HepG2 (cell line): Measurements from ENCODE around the gene PLEKHA6. TPM values are rescaled to one million over a fixed set of nuclear protein-coding genes. Genes with fewer than 3 reads are reported as not detected.

Source experiments
- ATAC-seq: fragments of 200-7000 bp; cut with Tn5 transposase; 3 replicates; pipeline ENCODE4 v1.9.1; 2020; ENCODE audit warnings: mild to moderate bottlenecking, moderate library complexity
- BruUV-seq: library from RNA; stranded (reverse); fragments of 400-500 nt; replicated peaks from 2 replicates; lab custom pipeline; 2021; lab: Mats Ljungman, UMichigan
- CTCF ChIA-PET: fragments of 300-600 bp; formaldehyde crosslinking; extraction: SDS; loops from one replicate; lab custom pipeline; 2021; ENCODE audit warnings: low total read pairs, inconsistent platforms, low intra/inter-chr PET ratio; lab: Yijun Ruan, JAX
- POLR2A ChIA-PET: fragments of 350-600 bp; sonication (Branson Sonifier 250); formaldehyde crosslinking; loops from one replicate; lab custom pipeline; 2020; ENCODE audit warnings: antibody characterized with exemption, inconsistent platforms; lab: Yijun Ruan, JAX
- DNase-seq: peaks from one replicate; pipeline ENCODE4 v3.0.0-alpha.2; 2015; ENCODE audit warnings: low spot score
- FAIRE-seq: peaks from 3 replicates; lab custom pipeline; 2011; peaks lifted over from hg19 to GRCh38; lab: Jason Lieb, UNC
- H2AFZ ChIP-seq: one replicate; pipeline ENCODE4 v1.6.1; 2011; ENCODE audit warnings: low read length, inconsistent platforms
- H3K27ac ChIP-seq: fragments of 300-600 bp; 3 replicates; pipeline ENCODE4 v1.8.0; 2011; ENCODE audit warnings: mixed run types, mild to moderate bottlenecking, mixed read lengths, low read length, inconsistent platforms; ENCODE audit not compliant: insufficient read depth; ENCODE audit errors: extremely low read length
- H3K27me3 ChIP-seq, 2 experiments: fragments of 200-600 bp in 1 of 2; 2 replicates in 1 of 2; 3 replicates in 1 of 2; pipeline versions ENCODE4 v1.6.0 to v1.8.0; 2011; ENCODE audit warnings: low read length in 2 of 2, mild to moderate bottlenecking in 2 of 2, moderate library complexity in 2 of 2, inconsistent platforms in 1 of 2; ENCODE audit not compliant: insufficient read depth in 2 of 2, control insufficient read depth in 1 of 2
- H3K36me3 ChIP-seq, 2 experiments: fragments of 200-600 bp in 1 of 2; replicated peaks in 1 of 2; 2 replicates in 1 of 2; 3 replicates in 1 of 2; pipeline versions ENCODE4 v1.5.1 to v1.8.0; 2011; ENCODE audit warnings: low read length in 2 of 2, inconsistent platforms in 1 of 2; ENCODE audit not compliant: insufficient read depth in 2 of 2, control insufficient read depth in 1 of 2
- H3K4me1 ChIP-seq: 2 replicates; pipeline ENCODE4 v1.5.1; 2012; ENCODE audit warnings: low read length, inconsistent platforms; ENCODE audit not compliant: insufficient read depth
- H3K4me2 ChIP-seq: 2 replicates; pipeline ENCODE4 v1.6.0; 2011; ENCODE audit warnings: low read depth, low read length, inconsistent platforms
- H3K4me3 ChIP-seq, 3 experiments: fragments of 200-600 bp in 1 of 3; sonication (generic), shearing (Covaris generic) in 1 of 3; replicated peaks in 1 of 3; 2 replicates each; pipeline ENCODE4 v1.5.1; 2011 to 2016; ENCODE audit warnings: low read length in 3 of 3, inconsistent platforms in 2 of 3, low read depth in 2 of 3, mild to moderate bottlenecking in 2 of 3, control low read depth in 1 of 3, mixed read lengths in 1 of 3; ENCODE audit not compliant: insufficient read depth in 1 of 3
- H3K79me2 ChIP-seq: one replicate; pipeline ENCODE4 v1.6.1; 2011; ENCODE audit warnings: low read length, inconsistent platforms; ENCODE audit not compliant: insufficient read depth
- H3K9ac ChIP-seq: 2 replicates; pipeline ENCODE4 v1.6.0; 2011; ENCODE audit warnings: mild to moderate bottlenecking, low read depth, low read length, inconsistent platforms; ENCODE audit not compliant: insufficient read depth
- H3K9me3 ChIP-seq: 2 replicates; pipeline ENCODE4 v1.5.1; 2012; ENCODE audit warnings: mild to moderate bottlenecking, low read length
- H4K20me1 ChIP-seq: 2 replicates; pipeline ENCODE4 v1.6.0; 2011; ENCODE audit warnings: inconsistent platforms, mild to moderate bottlenecking, low read length, moderate library complexity; ENCODE audit not compliant: insufficient read depth
- ARID3A ChIP-seq: IDR thresholded peaks from 2 replicates; pipeline ENCODE4 v1.6.1; 2012; ENCODE audit warnings: low read depth, low read length, improper control_type of control experiment
- BRD4 ChIP-seq: sonication (generic); formaldehyde crosslinking; IDR thresholded peaks from 2 replicates; pipeline ENCODE4 v1.4.0; 2020; ENCODE audit warnings: missing genetic modification reagents
- CEBPB ChIP-seq: IDR thresholded peaks from 2 replicates; pipeline ENCODE4 v1.6.1; 2011; ENCODE audit warnings: low read depth, low read length, improper control_type of control experiment, borderline replicate concordance
- CEBPG ChIP-seq: IDR thresholded peaks from 2 replicates; pipeline ENCODE4 v1.6.1; 2016
- CENPX ChIP-seq: sonication (generic); formaldehyde crosslinking; IDR thresholded peaks from 2 replicates; pipeline ENCODE4 v1.9.0; 2021; ENCODE audit warnings: mild to moderate bottlenecking, missing genetic modification reagents, moderate library complexity
- FOSL2 ChIP-seq: sonication (generic); formaldehyde crosslinking; IDR thresholded peaks from 2 replicates; pipeline ENCODE4 v1.4.0; 2020; ENCODE audit warnings: missing genetic modification reagents
- GATAD2A ChIP-seq: IDR thresholded peaks from 2 replicates; pipeline ENCODE4 v1.6.1; 2016
- PHF5A ChIP-seq: IDR thresholded peaks from one replicate; pipeline ENCODE4 v1.6.1; 2018; ENCODE audit warnings: low read depth, missing genetic modification reagents; ENCODE audit not compliant: unreplicated experiment
- ZHX1 ChIP-seq: sonication (generic); formaldehyde crosslinking; IDR thresholded peaks from 2 replicates; pipeline ENCODE4 v1.8.1; 2022; ENCODE audit warnings: low read depth, mild to moderate bottlenecking, missing genetic modification reagents
- ZNF124 ChIP-seq: sonication (generic); formaldehyde crosslinking; IDR thresholded peaks from 2 replicates; pipeline ENCODE4 v1.4.0; 2020; ENCODE audit warnings: missing genetic modification reagents
- ZNF232 ChIP-seq: sonication (generic); formaldehyde crosslinking; IDR thresholded peaks from 2 replicates; pipeline ENCODE4 v1.4.0; 2020; ENCODE audit warnings: missing genetic modification reagents, borderline replicate concordance
- ZNF629 ChIP-seq: sonication (generic); formaldehyde crosslinking; conservative IDR thresholded peaks from 2 replicates; pipeline ENCODE4 v1.5.0; 2020; ENCODE audit warnings: missing genetic modification reagents
- ZNF720 ChIP-seq: sonication (generic); formaldehyde crosslinking; IDR thresholded peaks from 2 replicates; pipeline ENCODE4 v1.4.0; 2020; ENCODE audit warnings: missing genetic modification reagents
- ZNF75D ChIP-seq: sonication (generic); formaldehyde crosslinking; IDR thresholded peaks from 2 replicates; pipeline ENCODE4 v1.8.1; 2023; ENCODE audit warnings: missing genetic modification reagents, mild to moderate bottlenecking, borderline replicate concordance
- WGBS: methylation state at CpG from one replicate; pipeline ENCODE4 v1.1.6; 2017; ENCODE audit warnings: low lambda C conversion rate; 5-methylcytosine and 5-hydroxymethylcytosine counted together
- in situ Hi-C: cut with HindIII; loops from 2 replicates; pipeline ENCODE4 v1.10.0; 2017; ENCODE audit warnings: low pct_unique_long_range_greater_than_20kb; ENCODE audit not compliant: extremely low pct_ligation_motif_present
- intact Hi-C: fragments of 100-400 bp; cut with micrococcal nuclease; formaldehyde crosslinking; loops from one replicate; pipeline ENCODE4 v1.10.0; 2022; ENCODE audit not compliant: unreplicated experiment
- polyA plus RNA-seq, 8 experiments: library from polyadenylated mRNA; depleted of rRNA in 3 of 8; stranded (reverse) in 7 of 8; unstranded in 1 of 8; fragments of >200 nt; fragmentation: Illumina TruSeq in 4 of 8; extraction: Trizol in 4 of 8; gene quantifications; 2 replicates each; pipeline versions ENCODE4 v1.2.1 to v1.2.3, GENCODE V29; 2011 to 2016; ENCODE audit warnings: low read depth in 4 of 8, missing spikeins in 1 of 8, mixed read lengths in 1 of 8; ENCODE audit not compliant: insufficient read depth in 1 of 8
- total RNA-seq, 5 experiments: library from RNA; depleted of rRNA; stranded (reverse); fragments of >200 nt; fragmentation: Illumina TruSeq; extraction: Trizol; gene quantifications; 2 replicates each; pipeline ENCODE4 v1.2.3, GENCODE V29; 2016; ENCODE audit warnings: low read depth in 1 of 5
- TF ChIP-seq, protein P1 (sequence below): sonication (generic); formaldehyde crosslinking; IDR thresholded peaks from 2 replicates; pipeline ENCODE4 v1.4.0; 2020; ENCODE audit warnings: missing genetic modification reagents
- TF ChIP-seq, protein P2 (sequence below): sonication (generic); formaldehyde crosslinking; IDR thresholded peaks from 2 replicates; pipeline ENCODE4 v1.4.0; 2020; ENCODE audit warnings: missing genetic modification reagents

Gene PLEKHA6
- total and polyA plus RNA-seq, 2 of the 13 experiments (the other 11 are each of a cell fraction or from before 2014, with no cell fraction given), result 5.3 to 11.4 TPM

GRCh38 chr1:204294357-204294756 lies 65.4 kb downstream of the PLEKHA6 start:
- no peaks in the 10 kb centered on the region for H3K9me3 ChIP-seq
- H3K79me2 ChIP-seq, result no peaks in the 10 kb centered on the region
- no peak for ATAC-seq
- H3K27ac ChIP-seq, result no peak overlapping the region
- in situ Hi-C loops (no loop called here), intact Hi-C loops (no loop called here)
- peak; percentile 44 for DNase-seq
- CTCF ChIA-PET, result no interaction called here
- peaks cover 54% of the 10 kb centered on the region for H3K4me1 ChIP-seq
- H2AFZ ChIP-seq, result no peak overlapping the region
- POLR2A ChIA-PET, result interaction anchor here (1.4 kb wide), 1 partner anchor 40 kb away, joined by 3 read pairs; no protein-coding TSS in a partner anchor
- H3K27me3 ChIP-seq, result no peaks in the 10 kb centered on the region
- H3K36me3 ChIP-seq, result no peaks in the 10 kb centered on the region
- TF ChIP-seq ZNF124 (CRISPR knock-in tag) (no peak), PHF5A (CRISPR knock-in tag) (no peak), CENPX (no peak), FOSL2 (CRISPR knock-in tag) (peak; percentile 86), BRD4 (CRISPR knock-in tag) (no peak), ZNF75D (CRISPR knock-in tag) (no peak), GATAD2A (0 out of 2 replicates have a peak, but pooled peaks have one; percentile 27), CEBPB (peak; percentile 59; the same call in 1 of the 2 replicates), ZNF232 (CRISPR knock-in tag) (no peak), ZNF720 (CRISPR knock-in tag) (no peak), ZHX1 (CRISPR knock-in tag) (no peak), ARID3A (peak; percentile 38; the same call in 1 of the 2 replicates), ZNF629 (CRISPR knock-in tag) (no peak), CEBPG (CRISPR knock-in tag) (0 out of 2 replicates have a peak, but pooled peaks have one; percentile 14)
- TF ChIP-seq, protein P1, sequence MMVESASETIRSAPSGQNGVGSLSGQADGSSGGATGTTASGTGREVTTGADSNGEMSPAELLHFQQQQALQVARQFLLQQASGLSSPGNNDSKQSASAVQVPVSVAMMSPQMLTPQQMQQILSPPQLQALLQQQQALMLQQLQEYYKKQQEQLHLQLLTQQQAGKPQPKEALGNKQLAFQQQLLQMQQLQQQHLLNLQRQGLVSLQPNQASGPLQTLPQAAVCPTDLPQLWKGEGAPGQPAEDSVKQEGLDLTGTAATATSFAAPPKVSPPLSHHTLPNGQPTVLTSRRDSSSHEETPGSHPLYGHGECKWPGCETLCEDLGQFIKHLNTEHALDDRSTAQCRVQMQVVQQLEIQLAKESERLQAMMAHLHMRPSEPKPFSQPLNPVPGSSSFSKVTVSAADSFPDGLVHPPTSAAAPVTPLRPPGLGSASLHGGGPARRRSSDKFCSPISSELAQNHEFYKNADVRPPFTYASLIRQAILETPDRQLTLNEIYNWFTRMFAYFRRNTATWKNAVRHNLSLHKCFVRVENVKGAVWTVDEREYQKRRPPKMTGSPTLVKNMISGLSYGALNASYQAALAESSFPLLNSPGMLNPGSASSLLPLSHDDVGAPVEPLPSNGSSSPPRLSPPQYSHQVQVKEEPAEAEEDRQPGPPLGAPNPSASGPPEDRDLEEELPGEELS, result no peak
- TF ChIP-seq, protein P2, sequence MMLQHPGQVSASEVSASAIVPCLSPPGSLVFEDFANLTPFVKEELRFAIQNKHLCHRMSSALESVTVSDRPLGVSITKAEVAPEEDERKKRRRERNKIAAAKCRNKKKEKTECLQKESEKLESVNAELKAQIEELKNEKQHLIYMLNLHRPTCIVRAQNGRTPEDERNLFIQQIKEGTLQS (CRISPR knock-in tag), result 0 out of 2 replicates have a peak, but pooled peaks have one; percentile 38
- TF ChIP-seq, all 625 proteins: peak for 6
- no peak for FAIRE-seq
- Histone ChIP-seq H4K20me1 (no peaks in the 10 kb centered on the region), H3K9ac (no peak overlapping the region), H3K4me3 (no peak overlapping the region), H3K4me2 (no peak overlapping the region)
- WGBS, result 73% methylated on average over 5 of the region's 5 CpGs
- BruUV-seq, result no TSS peak
